HAP-1 (cell line): Measurements from ENCODE around the gene CBLL2.
"Not testable (repeated sequence)": the region's sequence is repeated elsewhere in the genome, so short reads cannot be mapped to it uniquely, and the experiment has no call there.

Experiments
- DNase-seq, 2 experiments: peaks; one replicate each; pipeline ENCODE4 v3.0.0-alpha.2; 2016 to 2020; ENCODE audit warnings: low spot score in 2 of 2
- H3K27me3 ChIP-seq: fragments of 250-450 bp; sonication (Bioruptor Pico); 2 replicates; pipeline ENCODE4 v1.5.1; 2020; ENCODE audit warnings: low read depth, mild to moderate bottlenecking, moderate library complexity
- H3K36me3 ChIP-seq: fragments of 250-450 bp; sonication (Bioruptor Pico); replicated peaks from 2 replicates; pipeline ENCODE4 v1.5.1; 2020; ENCODE audit warnings: mild to moderate bottlenecking
- H3K4me1 ChIP-seq: fragments of 250-450 bp; sonication (Bioruptor Pico); 2 replicates; pipeline ENCODE4 v1.5.1; 2020; ENCODE audit warnings: mild to moderate bottlenecking
- H3K4me3 ChIP-seq: fragments of 250-450 bp; sonication (Bioruptor Pico); 2 replicates; pipeline ENCODE4 v1.5.1; 2020; ENCODE audit warnings: mild to moderate bottlenecking, moderate library complexity
- H3K9me3 ChIP-seq: fragments of 250-450 bp; sonication (Bioruptor Pico); 2 replicates; pipeline ENCODE4 v1.5.1; 2020; ENCODE audit warnings: mild to moderate bottlenecking, moderate library complexity
- in situ Hi-C: fragments of 300-500 bp; cut with MboI; formaldehyde crosslinking; loops from 3 replicates; pipeline ENCODE4 v1.14.3; 2020; ENCODE audit warnings: low sequenced_read_pairs, inconsistent platforms, mixed read lengths

CBLL2 gene

GRCh38 chrX:22272613-22273012 lies at the start of gene CBLL2:
Gene CBLL2 (plus strand): TSS chrX:22272913. CDS start chrX:22272992, 79 bp downstream.
- Histone ChIP-seq H3K4me1 (no peaks in the 10 kb centered on the region), H3K36me3 (no peaks in the 10 kb centered on the region), H3K4me3 (no peak within 1 kb of the TSS), H3K27me3 (no peaks in the 10 kb centered on the region), H3K9me3 (no peaks in the 10 kb centered on the region)
- in situ Hi-C loops, result no loop called here
- DNase-seq, result no peak

GRCh38 chrX:22234380-22234779 lies 38.3 kb upstream of the CBLL2 start:
- H3K36me3 ChIP-seq, result no peaks in the 10 kb centered on the region
- no peaks in the 10 kb centered on the region for H3K9me3 ChIP-seq
- H3K4me3 ChIP-seq, result no peak overlapping the region
- H3K4me1 ChIP-seq, result no peaks in the 10 kb centered on the region
- in situ Hi-C loops, result no loop called here
- no peaks in the 10 kb centered on the region for H3K27me3 ChIP-seq
- DNase-seq, result no peak

- Histone ChIP-seq H3K27me3 (no peaks in the 10 kb centered on the region), H3K4me1 (no peaks in the 10 kb centered on the region), H3K36me3 (no peaks in the 10 kb centered on the region), H3K9me3 (no peaks in the 10 kb centered on the region), H3K4me3 (no peak overlapping the region)
- no peak for DNase-seq
- in situ Hi-C loops, result no loop called here
Observed at GRCh38 chrX:22237479-22237878, 35.2 kb upstream of the CBLL2 start.

- Histone ChIP-seq H3K9me3 (no peaks in the 10 kb centered on the region), H3K4me3 (no peak overlapping the region), H3K4me1 (no peaks in the 10 kb centered on the region), H3K36me3 (no peaks in the 10 kb centered on the region), H3K27me3 (no peaks in the 10 kb centered on the region)
- no peak for DNase-seq
- in situ Hi-C loops, result no loop called here
Observed at GRCh38 chrX:22246620-22247019, 26.1 kb upstream of the CBLL2 start.

- Histone ChIP-seq H3K4me3 (no peak overlapping the region), H3K9me3 (no peaks in the 10 kb centered on the region), H3K36me3 (no peaks in the 10 kb centered on the region), H3K27me3 (no peaks in the 10 kb centered on the region), H3K4me1 (no peaks in the 10 kb centered on the region)
- no peak for DNase-seq
- in situ Hi-C loops, result no loop called here
Observed at GRCh38 chrX:22247169-22247568, 25.5 kb upstream of the CBLL2 start.

- H3K27me3 ChIP-seq, result no peaks in the 10 kb centered on the region
- H3K4me3 ChIP-seq, result no peak overlapping the region
- in situ Hi-C loops, result no loop called here
- H3K4me1 ChIP-seq, result no peaks in the 10 kb centered on the region
- H3K9me3 ChIP-seq, result no peaks in the 10 kb centered on the region
- DNase-seq, result no peak
- no peaks in the 10 kb centered on the region for H3K36me3 ChIP-seq
Observed at GRCh38 chrX:22248401-22248800, 24.3 kb upstream of the CBLL2 start.

- H3K27me3 ChIP-seq, result no peaks in the 10 kb centered on the region
- H3K4me1 ChIP-seq, result no peaks in the 10 kb centered on the region
- in situ Hi-C loops, result no loop called here
- no peaks in the 10 kb centered on the region for H3K36me3 ChIP-seq
- H3K4me3 ChIP-seq, result no peak overlapping the region
- DNase-seq, result no peak
- H3K9me3 ChIP-seq, result no peaks in the 10 kb centered on the region
Observed at GRCh38 chrX:22249371-22249770, 23.3 kb upstream of the CBLL2 start.

- DNase-seq, result no peak
Observed at GRCh38 chrX:22268706-22269105, 4.0 kb upstream of the CBLL2 start.

GRCh38 chrX:22273714-22274317 lies 1.1 kb downstream of the CBLL2 start:
- no peaks in the 10 kb centered on the region for H3K4me1 ChIP-seq
- no peaks in the 10 kb centered on the region for H3K9me3 ChIP-seq
- no peaks in the 10 kb centered on the region for H3K27me3 ChIP-seq
- no peak overlapping the region for H3K4me3 ChIP-seq
- in situ Hi-C loops, result no loop called here
- H3K36me3 ChIP-seq, result no peaks in the 10 kb centered on the region
- DNase-seq, result no peak

More at GRCh38 chrX:22268706-22269105, 4.0 kb upstream of the CBLL2 start:
- H3K36me3 ChIP-seq, result no peaks in the 10 kb centered on the region
- in situ Hi-C loops, result no loop called here
- H3K27me3 ChIP-seq, result no peaks in the 10 kb centered on the region
- no peaks in the 10 kb centered on the region for H3K9me3 ChIP-seq
- H3K4me3 ChIP-seq, result no peak overlapping the region
- no peaks in the 10 kb centered on the region for H3K4me1 ChIP-seq

- Histone ChIP-seq H3K36me3 (no peaks in the 10 kb centered on the region), H3K9me3 (no peaks in the 10 kb centered on the region), H3K4me1 (no peaks in the 10 kb centered on the region), H3K27me3 (no peaks in the 10 kb centered on the region), H3K4me3 (no peak overlapping the region)
- no peak for DNase-seq
- in situ Hi-C loops, result no loop called here
Observed at GRCh38 chrX:22276781-22277180, 4.1 kb downstream of the CBLL2 start.

GRCh38 chrX:22278375-22278774 lies 5.7 kb downstream of the CBLL2 start:
- Histone ChIP-seq H3K4me3 (no peak overlapping the region), H3K4me1 (no peaks in the 10 kb centered on the region), H3K36me3 (no peaks in the 10 kb centered on the region), H3K27me3 (no peaks in the 10 kb centered on the region), H3K9me3 (no peaks in the 10 kb centered on the region)
- DNase-seq, result no peak
- in situ Hi-C loops, result no loop called here

- H3K9me3 ChIP-seq, H3K36me3 ChIP-seq, H3K27me3 ChIP-seq, H3K4me3 ChIP-seq, in situ Hi-C loops, H3K4me1 ChIP-seq, DNase-seq: not testable (repeated sequence)
Observed at GRCh38 chrX:22289209-22289608, 16.5 kb downstream of the CBLL2 start.

GRCh38 chrX:22296871-22297270 lies 24.2 kb downstream of the CBLL2 start:
- in situ Hi-C loops, result no loop called here
- H3K9me3 ChIP-seq, result no peaks in the 10 kb centered on the region
- no peaks in the 10 kb centered on the region for H3K4me1 ChIP-seq
- no peaks in the 10 kb centered on the region for H3K36me3 ChIP-seq
- peaks cover 2% of the 10 kb centered on the region; the same call in 1 of the 2 replicates for H3K27me3 ChIP-seq
- no peak for DNase-seq
- H3K4me3 ChIP-seq, result no peak overlapping the region

GRCh38 chrX:22300130-22300529 lies 27.4 kb downstream of the CBLL2 start:
- DNase-seq, result no peak
- in situ Hi-C loops, result no loop called here

GRCh38 chrX:22310779-22311178 lies 38.1 kb downstream of the CBLL2 start:
- in situ Hi-C loops, result no loop called here
- Histone ChIP-seq H3K9me3 (no peaks in the 10 kb centered on the region), H3K4me1 (no peaks in the 10 kb centered on the region), H3K4me3 (no peak overlapping the region), H3K36me3 (no peaks in the 10 kb centered on the region), H3K27me3 (no peaks in the 10 kb centered on the region)
- no peak for DNase-seq

More at GRCh38 chrX:22300130-22300529, 27.4 kb downstream of the CBLL2 start:
- Histone ChIP-seq H3K4me1 (no peaks in the 10 kb centered on the region), H3K4me3 (no peak overlapping the region), H3K27me3 (peaks cover 2% of the 10 kb centered on the region; the same call in 1 of the 2 replicates), H3K9me3 (no peaks in the 10 kb centered on the region), H3K36me3 (no peaks in the 10 kb centered on the region)
